ENCODE data around the gene NUDT15. TPM values are rescaled to one million over a fixed set of nuclear protein-coding genes. Genes with fewer than 3 reads are reported as not detected.

Gene NUDT15
- 1 to 10 TPM; 5.1 to 7.6 (median 6.3) TPM for total RNA-seq
- long read RNA-seq, partial matches to known transcripts, result 2 of 3 reads
- long read RNA-seq, other reads (novel, unspliced or antisense), result 0 of 3 reads

GRCh38 chr13:48037346-48038173 lies at the start of gene NUDT15:
NUDT15 (plus strand) TSS chr13:48037726; CDS start chr13:48037747, 21 bp downstream.
- 0% methylated on average over 10 of the region's 82 CpGs for WGBS (ENCODE audit: insufficient coverage, low coverage, low lambda C conversion rate, missing lambda C conversion rate)
- peak within 1 kb of the TSS; percentile 96 to 99 (median 97) for H3K27ac ChIP-seq
- peak; percentile 93 for TF ChIP-seq POLR2A (IDR thresholded peaks at IDR 0.05)
- peak; percentile 96 to 100 (median 98) for TF ChIP-seq CTCF (IDR thresholded peaks at IDR 0.05)
- DNase-seq, result peak; percentile 94 to 96 (median 95)
- H3K4me3 ChIP-seq, result peak within 1 kb of the TSS; percentile 69 to 90 (median 83)
- H3K27me3 ChIP-seq, result no peaks in the 10 kb centered on the region
- peaks cover 0 to 8% (median 0%) of the 10 kb centered on the region in 4 donors for H3K4me1 ChIP-seq
- intact Hi-C loops (cut with DNase I), result no loop called here
- peaks cover 0 to 7% (median 0%) of the 10 kb centered on the region in 4 donors for H3K36me3 ChIP-seq
- ATAC-seq, result peak; percentile 98 to 99 (median 99)
- no peaks in the 10 kb centered on the region for H3K9me3 ChIP-seq

- ATAC-seq (peak; percentile 31 to 51 (median 44)), DNase-seq (no peak)
- H3K27ac ChIP-seq, result peak overlapping the region in 1 of 3 donors; percentile 68
- intact Hi-C loops (cut with DNase I), result no loop called here
- no peak overlapping the region for H3K4me3 ChIP-seq
- H3K36me3 ChIP-seq, result peaks cover 0 to 1% (median under 1%) of the 10 kb centered on the region in 4 donors
- no peak for TF ChIP-seq CTCF (IDR thresholded peaks at IDR 0.05)
- no peak for TF ChIP-seq POLR2A (IDR thresholded peaks at IDR 0.05)
- H3K4me1 ChIP-seq, result peaks cover 0 to 27% (median 9%) of the 10 kb centered on the region in 4 donors
- 17% methylated on average over 1 of the region's 1 CpG for WGBS (ENCODE audit: insufficient coverage, low coverage, low lambda C conversion rate, missing lambda C conversion rate)
- H3K27me3 ChIP-seq, result no peaks in the 10 kb centered on the region
- no peaks in the 10 kb centered on the region for H3K9me3 ChIP-seq
These were observed 47.1 kb upstream of the NUDT15 start for GRCh38 chr13:47990427-47990826.

- ATAC-seq (peak; percentile 86 to 95 (median 88)), DNase-seq (no peak)
- no peak for TF ChIP-seq POLR2A (IDR thresholded peaks at IDR 0.05)
- no peak for TF ChIP-seq CTCF (IDR thresholded peaks at IDR 0.05)
- Histone ChIP-seq H3K4me1 (peaks cover 0 to 27% (median 9%) of the 10 kb centered on the region in 4 donors), H3K9me3 (no peaks in the 10 kb centered on the region), H3K27ac (peak overlapping the region in 2 of 3 donors; percentile 42 to 68), H3K36me3 (peaks cover 0 to 7% (median 2%) of the 10 kb centered on the region in 4 donors), H3K4me3 (no peak overlapping the region), H3K27me3 (no peaks in the 10 kb centered on the region)
- intact Hi-C loops (cut with DNase I), result no loop called here
- 91% methylated on average over 1 of the region's 2 CpGs for WGBS (ENCODE audit: insufficient coverage, low coverage, low lambda C conversion rate, missing lambda C conversion rate)
These were observed 46.5 kb upstream of the NUDT15 start for GRCh38 chr13:47990920-47991466.

GRCh38 chr13:47991859-47992258 lies 45.7 kb upstream of the NUDT15 start:
- no peak for TF ChIP-seq CTCF (IDR thresholded peaks at IDR 0.05)
- no peak for TF ChIP-seq POLR2A (IDR thresholded peaks at IDR 0.05)
- Histone ChIP-seq H3K36me3 (peaks cover 0 to 7% (median 2%) of the 10 kb centered on the region in 4 donors), H3K4me1 (peaks cover 0 to 27% (median 9%) of the 10 kb centered on the region in 4 donors), H3K27me3 (no peaks in the 10 kb centered on the region), H3K9me3 (no peaks in the 10 kb centered on the region), H3K27ac (peak overlapping the region in 2 of 3 donors; percentile 42 to 68), H3K4me3 (no peak overlapping the region)
- intact Hi-C loops (cut with DNase I), result no loop called here
- 36% methylated on average over 4 of the region's 4 CpGs for WGBS (ENCODE audit: insufficient coverage, low coverage, low lambda C conversion rate, missing lambda C conversion rate)
- ATAC-seq, result peak; percentile 30 to 68 (median 52)
- DNase-seq, result no peak
